Measurements from ENCODE around the gene CNTF.

- TF ChIP-seq ZFP30 (CRISPR knock-in tag; IDR thresholded peaks at IDR 0.05): no peak
- TF ChIP-seq ZFP3 (CRISPR knock-in tag; IDR thresholded peaks at IDR 0.05): no peak
- no peak for TF ChIP-seq ZNF70 (CRISPR knock-in tag; IDR thresholded peaks at IDR 0.05)
- no peak for TF ChIP-seq CSDC2 (CRISPR knock-in tag; IDR thresholded peaks at IDR 0.05)
- TF ChIP-seq ZC3H10 (CRISPR knock-in tag; IDR thresholded peaks at IDR 0.05): no peak
- no peak for TF ChIP-seq PPARA (CRISPR knock-in tag; IDR thresholded peaks at IDR 0.05; ENCODE audit: borderline replicate concordance)
- TF ChIP-seq, protein P1, sequence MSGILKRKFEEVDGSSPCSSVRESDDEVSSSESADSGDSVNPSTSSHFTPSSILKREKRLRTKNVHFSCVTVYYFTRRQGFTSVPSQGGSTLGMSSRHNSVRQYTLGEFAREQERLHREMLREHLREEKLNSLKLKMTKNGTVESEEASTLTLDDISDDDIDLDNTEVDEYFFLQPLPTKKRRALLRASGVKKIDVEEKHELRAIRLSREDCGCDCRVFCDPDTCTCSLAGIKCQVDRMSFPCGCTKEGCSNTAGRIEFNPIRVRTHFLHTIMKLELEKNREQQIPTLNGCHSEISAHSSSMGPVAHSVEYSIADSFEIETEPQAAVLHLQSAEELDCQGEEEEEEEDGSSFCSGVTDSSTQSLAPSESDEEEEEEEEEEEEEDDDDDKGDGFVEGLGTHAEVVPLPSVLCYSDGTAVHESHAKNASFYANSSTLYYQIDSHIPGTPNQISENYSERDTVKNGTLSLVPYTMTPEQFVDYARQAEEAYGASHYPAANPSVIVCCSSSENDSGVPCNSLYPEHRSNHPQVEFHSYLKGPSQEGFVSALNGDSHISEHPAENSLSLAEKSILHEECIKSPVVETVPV (CRISPR knock-in tag; IDR thresholded peaks at IDR 0.05): no peak
- TF ChIP-seq ESRRG (CRISPR knock-in tag; IDR thresholded peaks at IDR 0.05): no peak
Observed at GRCh38 chr11:58575377-58576020, 47.0 kb upstream of the CNTF start, which contains the start of gene LPXN.
